ENCODE measurements around the gene AGBL4.

DNA sequence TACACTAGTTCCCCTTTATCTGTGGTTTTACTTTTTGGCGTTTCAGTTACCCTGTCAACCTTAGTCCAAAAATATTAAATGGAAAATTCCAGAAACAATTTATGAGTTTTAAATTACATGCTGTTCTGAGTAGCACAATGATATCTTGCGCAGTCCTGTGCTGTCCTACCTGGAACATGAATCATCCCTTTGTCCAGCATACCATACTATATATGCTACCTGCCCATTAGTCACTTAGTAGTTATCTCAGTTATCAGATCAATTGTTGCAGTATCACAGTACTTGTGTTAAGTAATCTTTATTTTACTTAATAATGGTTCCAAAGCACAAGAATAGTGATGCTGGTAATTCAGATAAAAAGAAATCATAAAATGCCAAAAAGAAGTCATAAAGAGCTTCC, 52.7 kb downstream of the AGBL4 start:
- TF ChIP-seq, protein P1, sequence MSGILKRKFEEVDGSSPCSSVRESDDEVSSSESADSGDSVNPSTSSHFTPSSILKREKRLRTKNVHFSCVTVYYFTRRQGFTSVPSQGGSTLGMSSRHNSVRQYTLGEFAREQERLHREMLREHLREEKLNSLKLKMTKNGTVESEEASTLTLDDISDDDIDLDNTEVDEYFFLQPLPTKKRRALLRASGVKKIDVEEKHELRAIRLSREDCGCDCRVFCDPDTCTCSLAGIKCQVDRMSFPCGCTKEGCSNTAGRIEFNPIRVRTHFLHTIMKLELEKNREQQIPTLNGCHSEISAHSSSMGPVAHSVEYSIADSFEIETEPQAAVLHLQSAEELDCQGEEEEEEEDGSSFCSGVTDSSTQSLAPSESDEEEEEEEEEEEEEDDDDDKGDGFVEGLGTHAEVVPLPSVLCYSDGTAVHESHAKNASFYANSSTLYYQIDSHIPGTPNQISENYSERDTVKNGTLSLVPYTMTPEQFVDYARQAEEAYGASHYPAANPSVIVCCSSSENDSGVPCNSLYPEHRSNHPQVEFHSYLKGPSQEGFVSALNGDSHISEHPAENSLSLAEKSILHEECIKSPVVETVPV (CRISPR knock-in tag; IDR thresholded peaks at IDR 0.05): no peak
- no peak for TF ChIP-seq ZC3H10 (CRISPR knock-in tag; IDR thresholded peaks at IDR 0.05)
- no peak for TF ChIP-seq SNAI2 (CRISPR knock-in tag; IDR thresholded peaks at IDR 0.05)
- TF ChIP-seq, protein P2, sequence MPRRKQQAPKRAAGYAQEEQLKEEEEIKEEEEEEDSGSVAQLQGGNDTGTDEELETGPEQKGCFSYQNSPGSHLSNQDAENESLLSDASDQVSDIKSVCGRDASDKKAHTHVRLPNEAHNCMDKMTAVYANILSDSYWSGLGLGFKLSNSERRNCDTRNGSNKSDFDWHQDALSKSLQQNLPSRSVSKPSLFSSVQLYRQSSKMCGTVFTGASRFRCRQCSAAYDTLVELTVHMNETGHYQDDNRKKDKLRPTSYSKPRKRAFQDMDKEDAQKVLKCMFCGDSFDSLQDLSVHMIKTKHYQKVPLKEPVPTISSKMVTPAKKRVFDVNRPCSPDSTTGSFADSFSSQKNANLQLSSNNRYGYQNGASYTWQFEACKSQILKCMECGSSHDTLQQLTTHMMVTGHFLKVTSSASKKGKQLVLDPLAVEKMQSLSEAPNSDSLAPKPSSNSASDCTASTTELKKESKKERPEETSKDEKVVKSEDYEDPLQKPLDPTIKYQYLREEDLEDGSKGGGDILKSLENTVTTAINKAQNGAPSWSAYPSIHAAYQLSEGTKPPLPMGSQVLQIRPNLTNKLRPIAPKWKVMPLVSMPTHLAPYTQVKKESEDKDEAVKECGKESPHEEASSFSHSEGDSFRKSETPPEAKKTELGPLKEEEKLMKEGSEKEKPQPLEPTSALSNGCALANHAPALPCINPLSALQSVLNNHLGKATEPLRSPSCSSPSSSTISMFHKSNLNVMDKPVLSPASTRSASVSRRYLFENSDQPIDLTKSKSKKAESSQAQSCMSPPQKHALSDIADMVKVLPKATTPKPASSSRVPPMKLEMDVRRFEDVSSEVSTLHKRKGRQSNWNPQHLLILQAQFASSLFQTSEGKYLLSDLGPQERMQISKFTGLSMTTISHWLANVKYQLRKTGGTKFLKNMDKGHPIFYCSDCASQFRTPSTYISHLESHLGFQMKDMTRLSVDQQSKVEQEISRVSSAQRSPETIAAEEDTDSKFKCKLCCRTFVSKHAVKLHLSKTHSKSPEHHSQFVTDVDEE (CRISPR knock-in tag; IDR thresholded peaks at IDR 0.05): no peak
- no peak for TF ChIP-seq RARB (CRISPR knock-in tag; IDR thresholded peaks at IDR 0.05)
- no peak for TF ChIP-seq ARNTL (CRISPR knock-in tag; IDR thresholded peaks at IDR 0.05; ENCODE audit: borderline replicate concordance, low read depth)
- TF ChIP-seq, protein P3, sequence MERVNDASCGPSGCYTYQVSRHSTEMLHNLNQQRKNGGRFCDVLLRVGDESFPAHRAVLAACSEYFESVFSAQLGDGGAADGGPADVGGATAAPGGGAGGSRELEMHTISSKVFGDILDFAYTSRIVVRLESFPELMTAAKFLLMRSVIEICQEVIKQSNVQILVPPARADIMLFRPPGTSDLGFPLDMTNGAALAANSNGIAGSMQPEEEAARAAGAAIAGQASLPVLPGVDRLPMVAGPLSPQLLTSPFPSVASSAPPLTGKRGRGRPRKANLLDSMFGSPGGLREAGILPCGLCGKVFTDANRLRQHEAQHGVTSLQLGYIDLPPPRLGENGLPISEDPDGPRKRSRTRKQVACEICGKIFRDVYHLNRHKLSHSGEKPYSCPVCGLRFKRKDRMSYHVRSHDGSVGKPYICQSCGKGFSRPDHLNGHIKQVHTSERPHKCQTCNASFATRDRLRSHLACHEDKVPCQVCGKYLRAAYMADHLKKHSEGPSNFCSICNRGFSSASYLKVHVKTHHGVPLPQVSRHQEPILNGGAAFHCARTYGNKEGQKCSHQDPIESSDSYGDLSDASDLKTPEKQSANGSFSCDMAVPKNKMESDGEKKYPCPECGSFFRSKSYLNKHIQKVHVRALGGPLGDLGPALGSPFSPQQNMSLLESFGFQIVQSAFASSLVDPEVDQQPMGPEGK (CRISPR knock-in tag; IDR thresholded peaks at IDR 0.05; ENCODE audit: borderline replicate concordance): no peak
- no peak for TF ChIP-seq ZFP3 (CRISPR knock-in tag; IDR thresholded peaks at IDR 0.05)
- no peak for TF ChIP-seq ZNF8 (CRISPR knock-in tag; IDR thresholded peaks at IDR 0.05)
- TF ChIP-seq CSDC2 (CRISPR knock-in tag; IDR thresholded peaks at IDR 0.05): no peak
- TF ChIP-seq PPARA (CRISPR knock-in tag; IDR thresholded peaks at IDR 0.05; ENCODE audit: borderline replicate concordance): no peak
- no peak for TF ChIP-seq BACH2 (CRISPR knock-in tag; IDR thresholded peaks at IDR 0.05; ENCODE audit: borderline replicate concordance)
- no peak for TF ChIP-seq ZNF565 (CRISPR knock-in tag; conservative IDR thresholded peaks at IDR 0.05; ENCODE audit: low read depth)
